GM23338 (cell line): ENCODE measurements around the gene RFNG. TPM values are rescaled to one million over a fixed set of nuclear protein-coding genes. Genes with fewer than 3 reads are reported as not detected.

Experiments
- ATAC-seq: fragments of 200-7000 bp; cut with Tn5 transposase; 3 replicates; pipeline ENCODE4 v1.9.1; 2020
- DNase-seq: peaks from one replicate; pipeline ENCODE4 v3.0.0-alpha.2; 2015; ENCODE audit warnings: low spot score
- H2AFZ ChIP-seq: fragments of 200-600 bp; sonication (generic); 2 replicates; pipeline ENCODE4 v1.8.0; 2016; ENCODE audit warnings: antibody characterized with exemption, mild to moderate bottlenecking, moderate library complexity
- H3F3A ChIP-seq: fragments of 200-600 bp; sonication (generic); replicated peaks from 2 replicates; pipeline ENCODE4 v1.8.0; 2017; ENCODE audit warnings: antibody characterized with exemption, mixed run types, low read depth
- H3K27ac ChIP-seq: fragments of 200-600 bp; sonication (generic); 2 replicates; pipeline ENCODE4 v1.6.1; 2016; ENCODE audit warnings: low read depth
- H3K27me3 ChIP-seq: fragments of 200-600 bp; sonication (generic); 2 replicates; pipeline ENCODE4 v1.8.0; 2016; ENCODE audit warnings: mild to moderate bottlenecking, mixed run types, moderate library complexity; ENCODE audit not compliant: insufficient read depth
- H3K36me3 ChIP-seq: fragments of 200-600 bp; sonication (generic); 2 replicates; pipeline ENCODE4 v1.8.0; 2016; ENCODE audit warnings: mild to moderate bottlenecking; ENCODE audit not compliant: insufficient read depth
- H3K4me1 ChIP-seq: fragments of 200-600 bp; sonication (generic); 2 replicates; pipeline ENCODE4 v1.8.0; 2016; ENCODE audit warnings: mild to moderate bottlenecking, moderate library complexity; ENCODE audit not compliant: insufficient read depth
- H3K4me2 ChIP-seq: fragments of 200-600 bp; sonication (generic); 2 replicates; pipeline ENCODE4 v1.7.1; 2017; ENCODE audit warnings: mixed run types
- H3K4me3 ChIP-seq: fragments of 200-600 bp; sonication (generic); 2 replicates; pipeline ENCODE4 v1.6.1; 2016; ENCODE audit warnings: mixed run types
- H3K79me2 ChIP-seq: fragments of 200-600 bp; sonication (generic); replicated peaks from 2 replicates; pipeline ENCODE4 v1.8.0; 2017; ENCODE audit warnings: mild to moderate bottlenecking; ENCODE audit not compliant: insufficient read depth
- H3K9me2 ChIP-seq: fragments of 200-600 bp; sonication (generic); 2 replicates; pipeline ENCODE4 v1.8.0; 2017; ENCODE audit not compliant: insufficient read depth
- H4K20me1 ChIP-seq: fragments of 200-600 bp; sonication (generic); replicated peaks from 2 replicates; pipeline ENCODE4 v1.8.0; 2017; ENCODE audit warnings: mild to moderate bottlenecking; ENCODE audit not compliant: insufficient read depth
- H3K27ac Mint-ChIP-seq: 2 replicates; pipeline ENCODE4 v1.8.0; 2020; ENCODE audit warnings: inconsistent platforms, mild to moderate bottlenecking, moderate library complexity, mixed read lengths
- H3K27me3 Mint-ChIP-seq: 3 replicates; pipeline ENCODE4 v1.8.0; 2022; ENCODE audit warnings: low read depth, mild to moderate bottlenecking, moderate library complexity, mixed read lengths, inconsistent platforms; ENCODE audit not compliant: insufficient read depth, poor library complexity
- H3K36me3 Mint-ChIP-seq: 3 replicates; pipeline ENCODE4 v1.8.0; 2021; ENCODE audit warnings: low read depth, mild to moderate bottlenecking, inconsistent platforms, moderate library complexity, mixed read lengths
- H3K4me1 Mint-ChIP-seq: 3 replicates; pipeline ENCODE4 v1.8.0; 2020; ENCODE audit warnings: mild to moderate bottlenecking, inconsistent platforms, mixed read lengths
- H3K4me3 Mint-ChIP-seq: 3 replicates; pipeline ENCODE4 v1.8.0; 2021; ENCODE audit warnings: moderate library complexity, mild to moderate bottlenecking, inconsistent platforms, mixed read lengths
- H3K9me3 Mint-ChIP-seq: 3 replicates; pipeline ENCODE4 v1.8.0; 2020; ENCODE audit warnings: moderate library complexity, mild to moderate bottlenecking, inconsistent platforms, mixed read lengths
- EZH2 ChIP-seq: fragments of 200-600 bp; sonication (generic); IDR thresholded peaks from one replicate; pipeline ENCODE4 v1.8.0; 2017; ENCODE audit warnings: antibody characterized with exemption, mild to moderate bottlenecking, low read depth; ENCODE audit not compliant: unreplicated experiment
- JUNB ChIP-seq: IDR thresholded peaks from one replicate; pipeline ENCODE4 v1.6.1; 2016; ENCODE audit warnings: antibody characterized with exemption; ENCODE audit not compliant: unreplicated experiment
- NANOG ChIP-seq: IDR thresholded peaks from 2 replicates; pipeline ENCODE4 v1.6.1; 2016; ENCODE audit warnings: antibody characterized with exemption, borderline replicate concordance
- POLR2AphosphoS5 ChIP-seq: IDR thresholded peaks from 2 replicates; pipeline ENCODE4 v1.6.1; 2016; ENCODE audit warnings: antibody characterized with exemption, low read depth
- REST ChIP-seq: IDR thresholded peaks from one replicate; pipeline ENCODE4 v1.6.1; 2018; ENCODE audit warnings: antibody characterized with exemption; ENCODE audit not compliant: unreplicated experiment
- ZNF462 ChIP-seq: fragments of 250-450 bp; sonication (Bioruptor Pico); IDR thresholded peaks from 2 replicates; pipeline ENCODE4 v1.5.0; 2020; ENCODE audit warnings: mild to moderate bottlenecking, moderate library complexity
- polyA plus RNA-seq: library from polyadenylated mRNA; unstranded; fragments of >200 nt; fragmentation: Nextera tagmentation; extraction: Ambion mirVana; gene quantifications from 2 replicates; pipeline ENCODE4 v1.2.1, GENCODE V29; 2016
- total RNA-seq: library from RNA; depleted of rRNA; stranded (reverse); fragments of >200 nt; shearing (Covaris generic); gene quantifications from 2 replicates; pipeline ENCODE4 v1.2.3, GENCODE V29; 2014

RFNG gene
- total and polyA plus RNA-seq, 2 experiments from 2014 or later, result 18.0 to 44.7 TPM

- no peak for TF ChIP-seq ZNF462 (CRISPR knock-in tag)
Measured at GRCh38 chr17:82006468-82007227, 45.0 kb downstream of the RFNG start (continued).

- Histone ChIP-seq H3K79me2 (no peaks in the 10 kb centered on the region), H4K20me1 (0 out of 2 replicates have a peak, but pooled peaks cover 2% of the 10 kb centered on the region), H3K4me2 (no peak overlapping the region), H3K27ac (no peak overlapping the region), H3K4me3 (no peak overlapping the region), H3K27me3 (no peaks in the 10 kb centered on the region), H3F3A (0 out of 2 replicates have a peak, but pooled peaks cover 2% of the 10 kb centered on the region), H3K36me3 (no peaks in the 10 kb centered on the region), H3K9me2 (no peaks in the 10 kb centered on the region), H2AFZ (no peak overlapping the region), H3K4me1 (no peaks in the 10 kb centered on the region)
- no peak overlapping the region; the same call in 1 of the 2 replicates for H3K27ac Mint-ChIP-seq
- H3K4me3 Mint-ChIP-seq, result no peak overlapping the region; the same call in 2 of the 3 replicates
- peaks cover 14% of the 10 kb centered on the region for H3K27me3 Mint-ChIP-seq
- H3K4me1 Mint-ChIP-seq, result no peaks in the 10 kb centered on the region
- no peaks in the 10 kb centered on the region for H3K36me3 Mint-ChIP-seq
- no peak for DNase-seq
- no peaks in the 10 kb centered on the region for H3K9me3 Mint-ChIP-seq
- no peak for ATAC-seq
- no peak for TF ChIP-seq REST
- TF ChIP-seq JUNB, result no peak
- TF ChIP-seq EZH2, result no peak
- TF ChIP-seq NANOG, result no peak
- no peak for TF ChIP-seq POLR2AphosphoS5
Measured at GRCh38 chr17:82005701-82006348, 45.8 kb downstream of the RFNG start.
